Chondrocyte (in vitro differentiated cells): ENCODE results near the gene HDGFL2. TPM values are rescaled to one million over a fixed set of nuclear protein-coding genes. Genes with fewer than 3 reads are reported as not detected.

Source experiments
- DNase-seq: peaks from one replicate; pipeline ENCODE4 v3.0.0; 2021; ENCODE audit warnings: mixed read lengths, low spot score
- H3K27ac Mint-ChIP-seq: one replicate; pipeline ENCODE4 v1.8.0; 2021; ENCODE audit warnings: mild to moderate bottlenecking, moderate library complexity, mixed read lengths; ENCODE audit not compliant: unreplicated experiment
- H3K27me3 Mint-ChIP-seq: 2 replicates; pipeline ENCODE4 v1.8.0; 2021; ENCODE audit warnings: low read depth, mixed read lengths
- H3K36me3 Mint-ChIP-seq: 2 replicates; pipeline ENCODE4 v1.8.0; 2021; ENCODE audit warnings: low read depth, mixed read lengths
- H3K4me1 Mint-ChIP-seq: 2 replicates; pipeline ENCODE4 v1.8.0; 2021; ENCODE audit warnings: low read depth, mild to moderate bottlenecking, mixed read lengths
- H3K4me3 Mint-ChIP-seq: one replicate; pipeline ENCODE4 v1.8.0; 2021; ENCODE audit warnings: mild to moderate bottlenecking, moderate library complexity, mixed read lengths; ENCODE audit not compliant: unreplicated experiment
- H3K9me3 Mint-ChIP-seq: 2 replicates; pipeline ENCODE4 v1.8.0; 2021; ENCODE audit warnings: low read depth, mixed read lengths
- total RNA-seq: library from RNA; stranded (reverse); gene quantifications from 3 replicates; pipeline ENCODE4 v1.2.1, GENCODE V29; 2021
- TF ChIP-seq, protein P1 (sequence below): fragments of 200-600 bp; sonication (generic); IDR thresholded peaks from 2 replicates; pipeline ENCODE4 v1.5.0; 2021; ENCODE audit warnings: antibody characterized with exemption, mild to moderate bottlenecking, moderate library complexity

Gene HDGFL2
- total RNA-seq, 1 donor from 2014 or later, result 50.0 TPM

DNA sequence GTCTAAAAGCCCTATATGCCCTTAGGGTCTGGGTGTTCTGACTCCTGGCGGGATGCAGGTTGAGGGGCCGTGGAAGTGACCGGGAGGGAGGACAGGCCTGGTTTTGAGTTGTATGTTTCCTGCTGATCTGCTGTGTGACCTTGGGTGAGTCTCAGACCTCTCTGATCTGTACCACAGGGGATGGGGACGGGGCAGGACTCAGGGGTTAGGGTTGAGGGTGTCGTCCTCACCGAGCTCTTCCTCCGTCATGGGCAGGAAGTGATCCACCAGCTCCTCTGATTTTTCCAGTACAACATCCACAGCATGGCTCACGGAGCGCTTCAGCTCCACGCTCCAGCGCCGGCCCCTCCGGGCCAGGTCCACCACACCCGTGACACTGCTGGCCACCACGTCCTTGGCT lies 56.7 kb downstream of the HDGFL2 start:
- no peak for DNase-seq
- H3K9me3 Mint-ChIP-seq, result no peaks in the 10 kb centered on the region
- H3K4me1 Mint-ChIP-seq, result no peaks in the 10 kb centered on the region
- no peak overlapping the region for H3K4me3 Mint-ChIP-seq
- H3K36me3 Mint-ChIP-seq, result no peaks in the 10 kb centered on the region
- no peak overlapping the region for H3K27ac Mint-ChIP-seq
- peaks cover 7% of the 10 kb centered on the region for H3K27me3 Mint-ChIP-seq
- TF ChIP-seq, protein P1, sequence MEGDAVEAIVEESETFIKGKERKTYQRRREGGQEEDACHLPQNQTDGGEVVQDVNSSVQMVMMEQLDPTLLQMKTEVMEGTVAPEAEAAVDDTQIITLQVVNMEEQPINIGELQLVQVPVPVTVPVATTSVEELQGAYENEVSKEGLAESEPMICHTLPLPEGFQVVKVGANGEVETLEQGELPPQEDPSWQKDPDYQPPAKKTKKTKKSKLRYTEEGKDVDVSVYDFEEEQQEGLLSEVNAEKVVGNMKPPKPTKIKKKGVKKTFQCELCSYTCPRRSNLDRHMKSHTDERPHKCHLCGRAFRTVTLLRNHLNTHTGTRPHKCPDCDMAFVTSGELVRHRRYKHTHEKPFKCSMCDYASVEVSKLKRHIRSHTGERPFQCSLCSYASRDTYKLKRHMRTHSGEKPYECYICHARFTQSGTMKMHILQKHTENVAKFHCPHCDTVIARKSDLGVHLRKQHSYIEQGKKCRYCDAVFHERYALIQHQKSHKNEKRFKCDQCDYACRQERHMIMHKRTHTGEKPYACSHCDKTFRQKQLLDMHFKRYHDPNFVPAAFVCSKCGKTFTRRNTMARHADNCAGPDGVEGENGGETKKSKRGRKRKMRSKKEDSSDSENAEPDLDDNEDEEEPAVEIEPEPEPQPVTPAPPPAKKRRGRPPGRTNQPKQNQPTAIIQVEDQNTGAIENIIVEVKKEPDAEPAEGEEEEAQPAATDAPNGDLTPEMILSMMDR, result no peak

DNA sequence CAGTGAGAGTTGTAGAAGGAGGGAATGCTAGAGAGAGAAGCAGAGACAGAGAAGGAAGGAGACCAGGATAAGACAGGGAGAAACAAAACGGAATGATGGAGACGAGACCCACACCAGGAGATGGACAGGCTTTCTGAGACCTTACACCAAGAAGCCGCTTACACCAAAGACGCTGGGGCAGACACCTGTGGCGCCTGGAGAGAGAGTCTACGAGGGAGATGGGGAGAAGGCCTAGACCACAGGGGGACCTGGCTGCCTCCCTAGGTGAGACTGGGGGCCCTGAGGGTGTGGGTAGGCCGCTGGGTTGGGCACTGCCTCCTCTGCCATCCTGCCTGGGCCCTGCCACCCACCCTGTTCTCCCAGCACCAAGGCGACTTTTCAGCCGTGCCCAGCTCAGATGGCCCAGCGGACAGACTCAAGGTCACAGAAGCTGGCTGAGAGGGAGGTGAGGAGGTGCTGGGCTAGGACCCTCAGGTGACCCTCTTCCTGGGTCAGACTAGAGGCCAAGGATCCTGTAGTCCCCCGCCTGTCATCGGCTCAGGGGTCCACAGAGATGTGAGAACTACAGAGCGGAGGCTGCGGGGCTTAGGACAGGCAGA lies 57.9 kb downstream of the HDGFL2 start:
- no peak overlapping the region for H3K27ac Mint-ChIP-seq
- no peak for DNase-seq
- no peaks in the 10 kb centered on the region for H3K9me3 Mint-ChIP-seq
- H3K4me1 Mint-ChIP-seq, result no peaks in the 10 kb centered on the region
- H3K4me3 Mint-ChIP-seq, result no peak overlapping the region
- H3K36me3 Mint-ChIP-seq, result no peaks in the 10 kb centered on the region
- H3K27me3 Mint-ChIP-seq, result peaks cover 9% of the 10 kb centered on the region
- TF ChIP-seq, protein P1, result no peak

DNA sequence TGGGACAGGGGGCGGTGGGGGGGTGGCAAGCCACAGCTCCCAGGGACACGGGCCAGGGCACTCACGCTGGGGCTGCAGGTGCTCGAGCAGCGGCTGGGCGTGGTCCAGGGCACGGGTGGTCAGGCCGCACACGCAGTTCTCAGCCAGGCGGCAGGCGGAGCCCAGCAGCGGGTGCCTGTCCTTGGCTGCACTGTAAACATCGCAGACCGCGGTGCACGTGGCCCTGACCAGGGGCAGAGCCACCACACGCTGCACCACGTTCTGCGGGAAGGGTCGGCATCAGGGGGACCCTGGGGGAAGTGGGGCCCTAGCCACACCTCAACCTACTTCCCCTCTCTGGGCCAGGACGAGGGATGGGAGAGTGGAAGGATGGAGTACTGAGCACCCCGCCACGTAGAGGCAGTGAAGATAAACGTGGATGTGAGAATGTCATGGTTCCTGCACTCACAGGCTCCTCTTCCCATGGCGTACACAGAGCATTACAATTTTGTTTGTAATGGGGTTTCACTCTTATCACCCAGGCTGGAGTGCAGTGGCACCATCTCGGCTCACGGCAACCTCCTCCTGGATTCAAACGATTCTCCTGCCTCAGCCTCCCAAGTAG lies 59.6 kb downstream of the HDGFL2 start:
- Mint-ChIP-seq H3K4me1 (peaks cover 2% of the 10 kb centered on the region), H3K36me3 (no peaks in the 10 kb centered on the region), H3K4me3 (no peak overlapping the region), H3K27me3 (peaks cover 16% of the 10 kb centered on the region), H3K9me3 (no peaks in the 10 kb centered on the region), H3K27ac (no peak overlapping the region)
- DNase-seq, result no peak
- TF ChIP-seq, protein P1, result no peak

DNA sequence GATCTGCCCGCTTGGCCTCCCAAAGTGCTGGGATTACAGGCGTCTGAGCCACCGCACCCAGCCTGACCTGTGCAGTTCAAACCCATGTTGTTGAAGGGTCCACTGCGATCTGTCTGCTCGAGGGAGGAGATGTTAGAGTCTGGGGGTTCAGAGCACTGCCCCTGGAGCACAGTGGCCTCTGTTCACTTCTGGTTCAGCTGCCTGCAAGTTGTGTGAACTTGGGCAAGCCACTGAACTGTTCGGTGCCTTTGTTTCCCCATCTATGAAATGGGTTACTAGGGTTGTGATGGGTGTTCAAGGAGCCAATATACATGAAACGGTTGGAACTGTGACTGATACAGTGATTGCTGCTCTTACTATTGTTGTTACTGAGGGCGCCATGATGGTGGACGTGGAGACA lies 61.2 kb downstream of the HDGFL2 start:
- Mint-ChIP-seq H3K9me3 (no peaks in the 10 kb centered on the region), H3K36me3 (no peaks in the 10 kb centered on the region), H3K27ac (no peak overlapping the region), H3K4me1 (peaks cover 2% of the 10 kb centered on the region), H3K4me3 (no peak overlapping the region), H3K27me3 (peaks cover 21% of the 10 kb centered on the region)
- DNase-seq, result no peak
- TF ChIP-seq, protein P1, result no peak

DNA sequence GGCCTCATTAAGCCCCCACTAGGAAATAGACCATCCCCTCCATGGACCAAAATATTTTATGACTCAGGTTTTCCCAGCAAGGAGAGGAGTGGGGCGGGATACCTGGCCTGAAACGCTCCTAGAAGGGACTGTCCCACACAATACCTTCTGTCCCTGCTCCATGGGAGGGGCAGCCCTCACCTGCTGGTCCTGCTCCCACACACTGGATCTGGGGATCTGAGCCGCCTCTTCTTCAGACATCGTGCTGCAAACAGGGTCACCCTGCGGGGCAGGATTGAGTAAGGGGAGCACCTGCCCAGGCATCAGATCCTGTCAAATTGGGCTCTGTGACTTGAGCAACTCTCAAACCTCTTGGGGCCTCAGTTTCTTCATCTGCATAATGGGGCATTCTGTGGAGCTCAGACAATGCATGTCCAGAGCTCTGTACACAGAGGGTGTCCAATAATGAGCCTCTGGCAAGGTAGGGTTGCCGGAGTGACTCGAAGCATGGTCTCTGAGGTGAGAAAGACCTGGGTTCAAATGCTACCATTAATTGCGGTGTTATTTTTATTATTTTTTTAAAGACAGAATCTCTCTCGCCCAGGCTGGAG lies 61.8 kb downstream of the HDGFL2 start:
- Mint-ChIP-seq H3K36me3 (no peaks in the 10 kb centered on the region), H3K4me3 (no peak overlapping the region), H3K9me3 (no peaks in the 10 kb centered on the region), H3K4me1 (peaks cover 2% of the 10 kb centered on the region), H3K27me3 (peaks cover 22% of the 10 kb centered on the region), H3K27ac (no peak overlapping the region)
- TF ChIP-seq, protein P1, result no peak
- no peak for DNase-seq
